T-helper 2 cell treated with Interferon-gamma antibody and Interleukin-4, amounts not matched to agents 5 μg/mL and 100 μg/mL, for 36 hours (primary cell): Measurements from ENCODE around the gene CCDC149.

Experiments used
- DNase-seq: peaks from one replicate; pipeline ENCODE4 v3.0.0; 2021; ENCODE audit warnings: low spot score
- H3K27ac Mint-ChIP-seq: one replicate; pipeline ENCODE4 v1.8.0; 2021; ENCODE audit warnings: mild to moderate bottlenecking, mixed read lengths
- H3K27me3 Mint-ChIP-seq: one replicate; pipeline ENCODE4 v1.8.0; 2021; ENCODE audit warnings: low read depth, mixed read lengths
- H3K36me3 Mint-ChIP-seq: one replicate; pipeline ENCODE4 v1.8.0; 2021; ENCODE audit warnings: low read depth, mixed read lengths
- H3K4me1 Mint-ChIP-seq: one replicate; pipeline ENCODE4 v1.8.0; 2021; ENCODE audit warnings: low read depth, mixed read lengths
- H3K4me3 Mint-ChIP-seq: one replicate; pipeline ENCODE4 v1.8.0; 2022; ENCODE audit warnings: mild to moderate bottlenecking, moderate library complexity, mixed read lengths
- H3K9me3 Mint-ChIP-seq: one replicate; pipeline ENCODE4 v1.8.0; 2021; ENCODE audit warnings: mixed read lengths

The CCDC149 gene

GRCh38 chr4:24912252-24913118 lies at the start of gene CCDC149:
TSS of gene CCDC149 (minus strand) at chr4:24913042. CDS start at chr4:24912864, 178 bp downstream.
- Mint-ChIP-seq H3K27me3 (peaks cover 31% of the 10 kb centered on the region), H3K27ac (no peak within 1 kb of the TSS), H3K36me3 (peaks cover 1% of the 10 kb centered on the region), H3K4me3 (peak within 1 kb of the TSS; percentile 58), H3K9me3 (peaks cover 7% of the 10 kb centered on the region), H3K4me1 (no peaks in the 10 kb centered on the region)
- DNase-seq = no peak

- H3K27me3 Mint-ChIP-seq = no peaks in the 10 kb centered on the region
- no peaks in the 10 kb centered on the region for H3K36me3 Mint-ChIP-seq
- no peak overlapping the region for H3K27ac Mint-ChIP-seq
- peaks cover 5% of the 10 kb centered on the region for H3K9me3 Mint-ChIP-seq
- H3K4me1 Mint-ChIP-seq = no peaks in the 10 kb centered on the region
- no peak for DNase-seq
- H3K4me3 Mint-ChIP-seq = no peak overlapping the region
Measured at GRCh38 chr4:24957886-24958285, 45.0 kb upstream of the CCDC149 start.

GRCh38 chr4:24956763-24957162 lies 43.9 kb upstream of the CCDC149 start:
- H3K9me3 Mint-ChIP-seq = peaks cover 5% of the 10 kb centered on the region
- H3K27me3 Mint-ChIP-seq = no peaks in the 10 kb centered on the region
- H3K4me1 Mint-ChIP-seq = no peaks in the 10 kb centered on the region
- H3K36me3 Mint-ChIP-seq = no peaks in the 10 kb centered on the region
- H3K27ac Mint-ChIP-seq = no peak overlapping the region
- H3K4me3 Mint-ChIP-seq = no peak overlapping the region
- no peak for DNase-seq

- H3K27ac Mint-ChIP-seq = no peak overlapping the region
Measured at GRCh38 chr4:24956091-24956490, 43.2 kb upstream of the CCDC149 start.

GRCh38 chr4:24952667-24953066 lies 39.8 kb upstream of the CCDC149 start:
- H3K27me3 Mint-ChIP-seq = no peaks in the 10 kb centered on the region

More at GRCh38 chr4:24956091-24956490, 43.2 kb upstream of the CCDC149 start:
- no peaks in the 10 kb centered on the region for H3K27me3 Mint-ChIP-seq
- no peaks in the 10 kb centered on the region for H3K4me1 Mint-ChIP-seq
- no peak for DNase-seq
- H3K4me3 Mint-ChIP-seq = no peak overlapping the region
- peaks cover 5% of the 10 kb centered on the region for H3K9me3 Mint-ChIP-seq
- no peaks in the 10 kb centered on the region for H3K36me3 Mint-ChIP-seq

GRCh38 chr4:24949970-24950369 lies 37.1 kb upstream of the CCDC149 start:
- DNase-seq = no peak
- Mint-ChIP-seq H3K36me3 (no peaks in the 10 kb centered on the region), H3K4me1 (no peaks in the 10 kb centered on the region), H3K9me3 (peaks cover 8% of the 10 kb centered on the region), H3K27me3 (no peaks in the 10 kb centered on the region), H3K27ac (no peak overlapping the region), H3K4me3 (no peak overlapping the region)

More at GRCh38 chr4:24952667-24953066, 39.8 kb upstream of the CCDC149 start:
- Mint-ChIP-seq H3K36me3 (no peaks in the 10 kb centered on the region), H3K4me3 (no peak overlapping the region), H3K4me1 (no peaks in the 10 kb centered on the region), H3K9me3 (peaks cover 5% of the 10 kb centered on the region), H3K27ac (no peak overlapping the region)
- DNase-seq = no peak

- Mint-ChIP-seq H3K4me1 (no peaks in the 10 kb centered on the region), H3K27ac (no peak overlapping the region), H3K4me3 (no peak overlapping the region), H3K36me3 (no peaks in the 10 kb centered on the region), H3K27me3 (no peaks in the 10 kb centered on the region), H3K9me3 (peaks cover 19% of the 10 kb centered on the region)
- no peak for DNase-seq
Measured at GRCh38 chr4:24937917-24938281, 25.1 kb upstream of the CCDC149 start.

- DNase-seq = no peak
- H3K27me3 Mint-ChIP-seq = no peaks in the 10 kb centered on the region
- H3K4me3 Mint-ChIP-seq = no peak overlapping the region
- H3K27ac Mint-ChIP-seq = no peak overlapping the region
- no peaks in the 10 kb centered on the region for H3K36me3 Mint-ChIP-seq
- H3K4me1 Mint-ChIP-seq = no peaks in the 10 kb centered on the region
- H3K9me3 Mint-ChIP-seq = peaks cover 19% of the 10 kb centered on the region
Measured at GRCh38 chr4:24937176-24937916, 24.5 kb upstream of the CCDC149 start.

- DNase-seq = no peak
- no peak overlapping the region for H3K4me3 Mint-ChIP-seq
- H3K36me3 Mint-ChIP-seq = no peaks in the 10 kb centered on the region
- H3K27ac Mint-ChIP-seq = no peak overlapping the region
- H3K9me3 Mint-ChIP-seq = peaks cover 19% of the 10 kb centered on the region
- H3K27me3 Mint-ChIP-seq = no peaks in the 10 kb centered on the region
- no peaks in the 10 kb centered on the region for H3K4me1 Mint-ChIP-seq
Measured at GRCh38 chr4:24935856-24936255, 23.0 kb upstream of the CCDC149 start.

GRCh38 chr4:24934311-24934710 lies 21.5 kb upstream of the CCDC149 start:
- Mint-ChIP-seq H3K27me3 (no peaks in the 10 kb centered on the region), H3K36me3 (no peaks in the 10 kb centered on the region), H3K27ac (no peak overlapping the region), H3K4me1 (no peaks in the 10 kb centered on the region), H3K9me3 (peaks cover 19% of the 10 kb centered on the region), H3K4me3 (no peak overlapping the region)
- no peak for DNase-seq

- Mint-ChIP-seq H3K4me1 (no peaks in the 10 kb centered on the region), H3K9me3 (peaks cover 19% of the 10 kb centered on the region), H3K27me3 (no peaks in the 10 kb centered on the region), H3K27ac (no peak overlapping the region), H3K36me3 (no peaks in the 10 kb centered on the region), H3K4me3 (no peak overlapping the region)
- no peak for DNase-seq
Measured at GRCh38 chr4:24933684-24934275, 20.9 kb upstream of the CCDC149 start.

GRCh38 chr4:24932515-24933225 lies 19.8 kb upstream of the CCDC149 start:
- no peak overlapping the region for H3K27ac Mint-ChIP-seq
- no peak overlapping the region for H3K4me3 Mint-ChIP-seq
- H3K36me3 Mint-ChIP-seq = no peaks in the 10 kb centered on the region
- DNase-seq = no peak
- no peaks in the 10 kb centered on the region for H3K4me1 Mint-ChIP-seq
- no peaks in the 10 kb centered on the region for H3K27me3 Mint-ChIP-seq
- H3K9me3 Mint-ChIP-seq = peaks cover 14% of the 10 kb centered on the region

GRCh38 chr4:24930151-24930550 lies 17.3 kb upstream of the CCDC149 start:
- Mint-ChIP-seq H3K27ac (no peak overlapping the region), H3K4me3 (no peak overlapping the region), H3K9me3 (peaks cover 8% of the 10 kb centered on the region), H3K36me3 (no peaks in the 10 kb centered on the region), H3K27me3 (no peaks in the 10 kb centered on the region), H3K4me1 (no peaks in the 10 kb centered on the region)
- DNase-seq = no peak
